Cardiac muscle cell (in vitro differentiated cells and primary cell): Measurements from ENCODE around the gene KMT2C. TPM values are rescaled to one million over a fixed set of nuclear protein-coding genes. Genes with fewer than 3 reads are reported as not detected.
"Not testable (repeated sequence)": the region's sequence is repeated elsewhere in the genome, so short reads cannot be mapped to it uniquely, and the experiment has no call there.

Source experiments
- DNase-seq, 2 donors: peaks; one replicate each; pipeline versions ENCODE4 v3.0.0 to v3.0.0-alpha.2; 2010 to 2017; ENCODE audit warnings: low read depth in 1 of 2, low spot score in 1 of 2
- H3K27ac ChIP-seq: fragments of 200-600 bp; sonication (generic); 2 replicates; pipeline ENCODE4 v1.5.1; 2016
- H3K27me3 ChIP-seq: fragments of 200-600 bp; sonication (generic); 2 replicates; pipeline ENCODE4 v1.6.0; 2016; ENCODE audit warnings: control low read depth
- H3K36me3 ChIP-seq: fragments of 200-600 bp; sonication (generic); 2 replicates; pipeline ENCODE4 v1.5.1; 2016; ENCODE audit warnings: control low read depth
- H3K4me1 ChIP-seq: fragments of 200-600 bp; sonication (generic); 2 replicates; pipeline ENCODE4 v1.8.1; 2017; ENCODE audit warnings: low read depth, mild to moderate bottlenecking, mixed run types
- H3K4me3 ChIP-seq: fragments of 200-600 bp; sonication (generic); 2 replicates; pipeline ENCODE4 v1.5.1; 2016; ENCODE audit warnings: mild to moderate bottlenecking
- H3K9me3 ChIP-seq: fragments of 200-600 bp; sonication (generic); 2 replicates; pipeline ENCODE4 v1.5.1; 2017; ENCODE audit warnings: low read depth, mild to moderate bottlenecking, control low read depth
- CTCF ChIP-seq: IDR thresholded peaks from 2 replicates; pipeline ENCODE4 v1.5.1; 2012; ENCODE audit warnings: low read depth, mild to moderate bottlenecking, low read length
- polyA plus RNA-seq: library from polyadenylated mRNA; unstranded; fragments of >200 nt; fragmentation: Nextera tagmentation; extraction: Ambion mirVana; gene quantifications from 2 replicates; pipeline ENCODE4 v1.2.1, GENCODE V29; 2016
- total RNA-seq: library from RNA; depleted of rRNA; stranded (reverse); fragments of >200 nt; gene quantifications from 2 replicates; pipeline ENCODE4 v1.2.3, GENCODE V29; 2016

Gene KMT2C
- total and polyA plus RNA-seq, 2 experiments from 2014 or later = 22.8 to 37.3 TPM

GRCh38 chr7:152362128-152362926 lies 73.5 kb downstream of the KMT2C start:
- Histone ChIP-seq H3K4me3 (no peak overlapping the region), H3K9me3 (no peaks in the 10 kb centered on the region), H3K36me3 (no peaks in the 10 kb centered on the region), H3K27ac (no peak overlapping the region), H3K4me1 (no peaks in the 10 kb centered on the region), H3K27me3 (no peaks in the 10 kb centered on the region)
- no peak for DNase-seq
- TF ChIP-seq CTCF = no peak

GRCh38 chr7:152355474-152356057 lies 80.2 kb downstream of the KMT2C start:
- Histone ChIP-seq H3K27me3 (no peaks in the 10 kb centered on the region), H3K4me3 (no peak overlapping the region), H3K27ac (no peak overlapping the region), H3K4me1 (no peaks in the 10 kb centered on the region), H3K36me3 (no peaks in the 10 kb centered on the region), H3K9me3 (no peaks in the 10 kb centered on the region)
- no peak for DNase-seq
- TF ChIP-seq CTCF = no peak

- H3K27ac ChIP-seq = no peak overlapping the region
- peak in 1 of 2 donors; percentile 38 for DNase-seq
- H3K27me3 ChIP-seq = no peaks in the 10 kb centered on the region
- no peak for TF ChIP-seq CTCF
- no peaks in the 10 kb centered on the region for H3K9me3 ChIP-seq
- peaks cover 12% of the 10 kb centered on the region for H3K36me3 ChIP-seq
- no peak overlapping the region for H3K4me3 ChIP-seq
- H3K4me1 ChIP-seq = no peaks in the 10 kb centered on the region
These were observed 81.7 kb downstream of the KMT2C start for GRCh38 chr7:152354061-152354460.

- H3K4me3 ChIP-seq, H3K9me3 ChIP-seq, H3K4me1 ChIP-seq, H3K27ac ChIP-seq, DNase-seq, H3K27me3 ChIP-seq: not testable (repeated sequence)
- H3K36me3 ChIP-seq = peaks cover 12% of the 10 kb centered on the region
These were observed 82.5 kb downstream of the KMT2C start for GRCh38 chr7:152353281-152353680.

- H3K27ac ChIP-seq, H3K4me1 ChIP-seq, DNase-seq, H3K4me3 ChIP-seq, H3K27me3 ChIP-seq, H3K9me3 ChIP-seq: not testable (repeated sequence)
- peaks cover 12% of the 10 kb centered on the region for H3K36me3 ChIP-seq
These were observed 84.1 kb downstream of the KMT2C start for GRCh38 chr7:152351747-152352146.

GRCh38 chr7:152351168-152351567 lies 84.6 kb downstream of the KMT2C start:
- Histone ChIP-seq H3K36me3 (peaks cover 12% of the 10 kb centered on the region), H3K4me3 (no peak overlapping the region), H3K4me1 (no peaks in the 10 kb centered on the region), H3K9me3 (no peaks in the 10 kb centered on the region), H3K27me3 (no peaks in the 10 kb centered on the region), H3K27ac (no peak overlapping the region)
- no peak for TF ChIP-seq CTCF
- no peak for DNase-seq
